Upper lobe of right lung (tissue), 1 donor: ENCODE results near the gene MYH9. TPM values are rescaled to one million over a fixed set of nuclear protein-coding genes. Genes with fewer than 3 reads are reported as not detected.

Source experiments
- ATAC-seq: fragments of 200-7000 bp; cut with Tn5 transposase; one replicate; pipeline ENCODE4 v1.9.1; 2020; ENCODE audit warnings: mild to moderate bottlenecking, moderate library complexity
- DNase-seq: peaks from one replicate; pipeline ENCODE4 v3.0.0-alpha.2; 2020
- H3K27ac ChIP-seq: fragments of 200-600 bp; one replicate; pipeline ENCODE4 v1.8.0; 2022
- H3K27me3 ChIP-seq: fragments of 200-600 bp; one replicate; pipeline ENCODE4 v1.8.0; 2022; ENCODE audit warnings: mild to moderate bottlenecking
- H3K36me3 ChIP-seq: fragments of 200-600 bp; one replicate; pipeline ENCODE4 v1.8.0; 2022
- H3K4me1 ChIP-seq: fragments of 200-600 bp; one replicate; pipeline ENCODE4 v1.8.0; 2022
- H3K4me3 ChIP-seq: fragments of 200-600 bp; one replicate; pipeline ENCODE4 v1.8.0; 2022; ENCODE audit warnings: mild to moderate bottlenecking
- H3K9me3 ChIP-seq: fragments of 200-600 bp; one replicate; pipeline ENCODE4 v1.8.0; 2022
- CTCF ChIP-seq: fragments of 200-600 bp; IDR thresholded peaks from one replicate; pipeline ENCODE4 v1.8.0; 2022; ENCODE audit warnings: antibody characterized with exemption
- intact Hi-C: fragments of 100-400 bp; cut with DNase I; formaldehyde crosslinking; loops from one replicate; pipeline ENCODE4 v1.11.0; 2022
- total RNA-seq: library from RNA; stranded (reverse); fragmentation: NEBNext Ultra II Directional; extraction: Animal tissue kit (Norgen Biotek cat#: 25700); gene quantifications from one replicate; pipeline ENCODE4 v1.2.1, GENCODE V29; 2021
- donor health status: DM: no; HTN: yes; CAD: no; lungs with severe emphysema.

The MYH9 gene
- total RNA-seq, 1 donor from 2014 or later = 842 TPM

GRCh38 chr22:36364255-36365019 is 23.3 kb downstream of the MYH9 start:
- peak overlapping the region; percentile 69 for H3K27ac ChIP-seq
- no peak for TF ChIP-seq CTCF
- H3K4me1 ChIP-seq = peaks cover 98% of the 10 kb centered on the region
- DNase-seq (no peak), ATAC-seq (no peak)
- H3K27me3 ChIP-seq = no peaks in the 10 kb centered on the region
- intact Hi-C loops = no loop called here
- H3K4me3 ChIP-seq = no peak overlapping the region
- H3K36me3 ChIP-seq = peaks cover 12% of the 10 kb centered on the region
- H3K9me3 ChIP-seq = no peaks in the 10 kb centered on the region

GRCh38 chr22:36363349-36363981 is 24.3 kb downstream of the MYH9 start:
- no peak for TF ChIP-seq CTCF
- peaks cover 98% of the 10 kb centered on the region for H3K4me1 ChIP-seq
- peaks cover 12% of the 10 kb centered on the region for H3K36me3 ChIP-seq
- no peaks in the 10 kb centered on the region for H3K27me3 ChIP-seq
- no peaks in the 10 kb centered on the region for H3K9me3 ChIP-seq
- no peak overlapping the region for H3K4me3 ChIP-seq
- intact Hi-C loops = no loop called here
- ATAC-seq = peak; percentile 4
- peak overlapping the region; percentile 69 for H3K27ac ChIP-seq
- DNase-seq = no peak

GRCh38 chr22:36362932-36363331 is 24.8 kb downstream of the MYH9 start:
- intact Hi-C loops = no loop called here
- H3K36me3 ChIP-seq = peaks cover 12% of the 10 kb centered on the region
- H3K9me3 ChIP-seq = no peaks in the 10 kb centered on the region
- no peak for TF ChIP-seq CTCF
- ATAC-seq (no peak), DNase-seq (no peak)
- no peak overlapping the region for H3K4me3 ChIP-seq
- peaks cover 98% of the 10 kb centered on the region for H3K4me1 ChIP-seq
- no peaks in the 10 kb centered on the region for H3K27me3 ChIP-seq
- peak overlapping the region; percentile 14 for H3K27ac ChIP-seq

- H3K4me3 ChIP-seq = no peak overlapping the region
- peaks cover 12% of the 10 kb centered on the region for H3K36me3 ChIP-seq
- TF ChIP-seq CTCF = no peak
- peaks cover 97% of the 10 kb centered on the region for H3K4me1 ChIP-seq
- H3K9me3 ChIP-seq = no peaks in the 10 kb centered on the region
- intact Hi-C loops = no loop called here
- DNase-seq = no peak
- no peaks in the 10 kb centered on the region for H3K27me3 ChIP-seq
- peak overlapping the region; percentile 14 for H3K27ac ChIP-seq
- no peak for ATAC-seq
These were observed 25.7 kb downstream of the MYH9 start for GRCh38 chr22:36362075-36362474.

GRCh38 chr22:36360871-36361383 is 26.8 kb downstream of the MYH9 start:
- Histone ChIP-seq H3K4me1 (peaks cover 97% of the 10 kb centered on the region), H3K27me3 (no peaks in the 10 kb centered on the region), H3K36me3 (peaks cover 5% of the 10 kb centered on the region), H3K9me3 (no peaks in the 10 kb centered on the region), H3K27ac (peak overlapping the region; percentile 65), H3K4me3 (no peak overlapping the region)
- DNase-seq (no peak), ATAC-seq (peak; percentile 18)
- no peak for TF ChIP-seq CTCF
- intact Hi-C loops = no loop called here
